ENCODE results near the gene DNAJC16. TPM values are rescaled to one million over a fixed set of nuclear protein-coding genes. Genes with fewer than 3 reads are reported as not detected.

The DNAJC16 gene
- total RNA-seq, 1 donor from 2014 or later = 19.8 TPM

GRCh38 chr1:15541231-15541792 is 14.7 kb downstream of the DNAJC16 start:
- no peak for ATAC-seq

- no peak for ATAC-seq
Measured at GRCh38 chr1:15542388-15543250, 16.0 kb downstream of the DNAJC16 start.

- no peak for ATAC-seq
Measured at GRCh38 chr1:15543251-15543588, 16.6 kb downstream of the DNAJC16 start.

GRCh38 chr1:15543589-15544568 is 17.2 kb downstream of the DNAJC16 start:
- no peak for ATAC-seq

DNA sequence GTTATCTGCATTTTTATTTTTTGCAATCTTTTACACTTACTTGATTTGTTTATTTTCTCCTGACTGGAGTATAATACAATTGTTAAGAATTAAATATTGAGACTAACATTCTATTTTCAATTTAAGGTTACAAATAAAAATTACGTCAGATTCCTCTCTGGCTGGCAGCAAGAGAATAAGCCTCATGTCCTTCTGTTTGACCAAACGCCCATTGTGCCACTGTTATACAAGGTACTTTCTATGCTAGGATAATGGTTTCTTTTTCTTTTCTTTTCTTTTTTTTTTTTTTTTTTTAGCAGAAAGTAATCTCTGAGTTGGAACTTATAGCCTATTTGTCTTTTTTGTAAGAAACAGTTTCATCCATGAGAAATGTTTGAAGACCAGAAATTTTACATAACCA is 20.0 kb downstream of the DNAJC16 start:
- no peak for ATAC-seq

GRCh38 chr1:15550573-15550972 is 23.9 kb downstream of the DNAJC16 start:
- ATAC-seq = no peak

GRCh38 chr1:15557008-15557407 is 30.4 kb downstream of the DNAJC16 start:
- ATAC-seq = no peak

GRCh38 chr1:15557594-15557993 is 30.9 kb downstream of the DNAJC16 start:
- no peak for ATAC-seq

DNA sequence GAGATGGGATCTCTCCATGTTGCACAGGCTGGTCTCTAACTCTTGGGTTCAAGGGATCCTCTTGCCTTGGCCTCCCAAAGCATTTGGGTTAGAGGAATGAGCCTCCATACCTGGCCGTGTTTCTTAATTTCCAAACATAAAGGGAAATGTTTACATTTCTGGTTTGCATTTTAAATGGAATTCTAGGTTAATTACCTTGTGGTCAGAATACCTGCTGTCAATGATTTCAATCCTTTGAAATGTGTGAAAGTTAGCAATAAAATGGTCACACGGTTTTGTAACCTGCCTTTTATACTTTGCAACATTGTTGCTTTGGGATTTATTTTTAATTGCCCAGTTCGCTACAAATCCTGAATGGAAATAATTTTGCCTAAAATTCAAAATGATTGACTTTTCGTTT is 31.9 kb downstream of the DNAJC16 start:
- ATAC-seq = no peak

GRCh38 chr1:15559189-15559810 is 32.7 kb downstream of the DNAJC16 start:
- peak; percentile 95 for ATAC-seq

DNA sequence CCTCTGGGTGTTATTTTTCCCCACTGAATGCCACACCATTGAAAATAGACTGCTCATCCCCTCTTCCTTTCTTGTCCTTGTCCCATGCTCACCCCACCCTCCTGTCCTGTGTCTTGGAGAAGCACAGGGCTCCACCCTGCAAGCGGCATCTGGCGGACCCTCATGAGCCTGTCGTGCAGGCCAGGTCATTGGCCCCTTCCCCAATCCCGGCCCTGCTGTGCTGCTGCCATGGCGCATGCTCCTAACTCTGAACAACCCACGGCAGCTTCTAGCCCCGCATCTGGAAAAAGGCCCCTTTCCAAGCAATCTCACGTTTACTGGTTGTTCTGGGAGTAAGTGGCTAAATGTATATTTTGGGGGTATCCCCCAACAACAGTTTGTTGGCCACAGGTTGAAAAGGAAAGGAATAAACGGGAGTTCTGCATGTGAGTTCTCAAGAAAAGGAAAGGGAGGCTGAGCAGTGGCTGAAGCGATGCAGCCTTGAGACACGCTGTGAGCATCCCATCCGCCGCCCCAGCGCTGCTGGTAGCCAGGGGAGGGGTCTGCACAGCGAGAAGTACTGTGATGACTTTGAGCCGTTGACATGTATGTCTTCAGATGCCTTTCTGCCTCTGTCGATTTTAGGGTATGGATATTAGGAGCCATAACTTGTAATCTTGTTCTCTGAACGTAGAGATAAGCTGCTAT is 41.9 kb downstream of the DNAJC16 start:
- ATAC-seq = no peak

DNA sequence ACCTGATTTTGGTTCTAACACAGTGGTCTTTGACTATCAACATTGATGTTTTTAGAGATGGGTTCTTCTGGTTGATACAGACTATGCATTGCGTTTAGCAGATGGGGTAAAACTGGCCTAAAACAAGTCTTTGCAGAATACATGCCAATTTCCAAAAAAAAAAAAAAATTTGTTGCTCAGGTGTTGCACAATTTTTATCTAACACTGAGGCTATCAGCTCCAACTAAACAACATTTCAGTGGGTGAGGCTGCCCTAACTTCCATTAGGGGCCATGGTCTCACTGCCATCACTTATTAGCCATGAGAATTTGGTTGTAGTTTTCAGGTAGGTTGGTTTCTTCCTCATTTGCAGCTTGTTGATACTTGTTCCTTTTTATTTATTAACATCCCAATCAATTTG is 44.2 kb downstream of the DNAJC16 start:
- ATAC-seq = no peak

DNA sequence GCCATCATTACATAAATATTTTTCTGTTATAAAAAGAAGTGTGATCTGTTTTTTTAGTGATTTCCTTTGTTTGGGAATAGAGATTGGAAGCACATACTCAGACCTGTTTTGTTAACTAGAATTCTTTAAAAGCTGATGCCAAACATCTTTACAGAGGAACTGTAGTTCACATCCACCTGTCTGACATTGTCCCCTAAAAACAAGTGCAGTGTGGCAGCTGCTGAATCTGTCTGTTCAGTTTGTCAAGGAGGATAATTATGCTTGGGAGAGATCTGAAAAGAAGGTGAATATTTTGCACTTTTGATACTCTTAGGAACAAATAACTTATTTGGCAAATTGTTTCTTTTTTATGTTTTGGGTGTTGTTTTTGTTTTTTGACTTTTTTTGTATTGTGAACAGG is 44.6 kb downstream of the DNAJC16 start:
- ATAC-seq = no peak

DNA sequence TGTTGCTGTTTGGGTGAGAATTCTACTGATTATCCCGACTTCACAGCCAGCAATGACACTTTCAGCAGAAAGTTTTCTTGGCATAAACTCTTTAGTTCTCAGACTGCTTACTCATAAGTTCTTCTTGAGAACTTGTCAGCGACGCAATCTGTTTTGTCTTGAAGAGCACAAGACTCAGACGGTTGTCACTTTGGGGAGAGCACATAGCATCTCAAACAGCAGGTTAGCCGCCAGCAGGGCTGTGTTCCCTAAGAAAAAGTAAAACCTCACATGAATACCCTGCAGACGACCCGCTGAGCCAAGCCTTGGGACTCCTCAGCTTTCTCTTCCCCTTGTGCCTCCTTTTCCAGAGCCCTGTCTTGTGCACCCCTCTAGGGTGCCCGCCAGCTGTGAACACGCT is 46.8 kb downstream of the DNAJC16 start:
- ATAC-seq = peak; percentile 19

DNA sequence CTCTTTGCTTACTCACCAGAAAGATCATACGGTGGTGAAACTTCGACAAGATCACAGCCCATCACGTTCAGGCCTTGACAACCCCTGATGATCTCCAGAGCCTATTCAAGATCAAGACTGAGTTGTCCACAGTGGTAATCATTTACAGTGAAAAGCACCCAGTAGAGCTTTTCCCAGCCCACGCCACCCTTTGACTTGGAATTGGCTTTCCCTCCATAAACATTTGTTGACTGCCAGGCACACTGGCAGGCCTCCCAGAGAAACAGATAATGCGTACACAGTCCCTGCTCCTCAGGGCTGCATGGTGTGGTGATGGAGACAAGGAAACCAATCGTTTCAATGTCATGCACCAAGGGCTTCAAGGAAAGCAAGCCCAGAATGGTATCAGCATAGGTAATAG is 48.1 kb downstream of the DNAJC16 start:
- ATAC-seq = no peak

DNA sequence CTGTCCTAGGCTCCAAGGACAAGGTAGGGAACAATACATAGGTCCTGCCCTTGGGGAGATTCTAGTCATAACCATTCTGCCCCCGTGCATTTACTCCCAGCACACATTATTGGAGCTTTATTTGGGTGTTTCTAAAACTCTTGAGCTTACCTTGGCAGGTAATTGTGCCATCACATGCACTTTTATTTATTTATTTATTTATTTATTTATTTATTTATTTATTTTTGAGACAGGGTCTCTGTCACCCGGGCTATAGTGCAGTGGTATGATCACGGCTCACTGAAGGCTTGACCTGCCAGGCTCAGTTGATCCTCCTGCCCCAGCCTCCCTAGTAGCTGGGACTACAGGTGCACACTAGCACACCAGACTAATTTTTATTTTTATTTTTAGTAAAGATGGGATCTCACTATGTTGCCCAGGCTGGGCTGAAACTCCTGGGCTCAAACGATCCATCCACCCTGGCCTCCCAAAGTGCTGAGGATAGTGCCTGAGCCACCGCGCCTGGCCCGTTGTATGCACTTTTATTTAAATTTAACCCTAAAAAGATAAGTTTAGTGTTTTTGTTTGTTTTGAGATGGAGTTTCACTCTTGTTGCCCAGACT is 49.0 kb downstream of the DNAJC16 start:
- ATAC-seq = no peak

- ATAC-seq = peak; percentile 15
Measured at GRCh38 chr1:15577691-15578090, 51.0 kb downstream of the DNAJC16 start.

DNA sequence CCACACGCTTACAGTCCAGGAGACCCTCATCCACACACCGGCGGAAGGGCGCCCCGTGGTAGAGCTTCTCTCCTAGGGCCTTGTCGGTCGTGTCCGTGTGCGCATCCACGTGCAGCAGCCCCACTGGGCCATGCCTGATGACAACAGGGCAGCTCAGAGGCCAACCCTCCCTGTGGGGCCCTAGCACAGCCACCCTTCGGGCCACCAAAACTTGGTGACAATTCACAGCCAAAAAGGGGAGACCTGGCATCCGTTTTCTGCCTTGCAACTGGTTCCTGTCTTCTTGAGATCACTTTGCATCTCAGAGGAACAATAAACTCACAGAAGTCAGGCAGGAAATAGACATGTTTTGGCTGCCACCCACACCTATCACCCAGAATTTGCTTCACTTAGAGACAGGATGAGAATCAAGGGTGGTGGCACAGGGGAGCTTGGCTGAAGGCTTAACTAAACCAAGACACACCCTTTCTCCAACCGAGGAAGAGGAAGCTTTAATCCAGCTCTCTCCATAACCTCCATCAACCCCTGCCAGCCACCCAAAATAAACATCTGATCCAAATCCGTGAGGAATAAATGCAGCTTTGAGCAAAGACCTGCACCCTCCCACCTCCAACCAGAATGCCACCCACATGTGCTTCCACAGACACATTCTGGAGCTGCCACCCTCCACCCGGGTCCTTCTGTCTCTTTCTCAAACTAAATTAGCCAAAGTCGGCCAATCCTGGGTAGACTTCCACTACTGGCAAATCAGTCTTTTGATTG is 52.5 kb downstream of the DNAJC16 start:
- ATAC-seq = peak; percentile 76

- no peak for ATAC-seq
Measured at GRCh38 chr1:15579683-15580047, 53.0 kb downstream of the DNAJC16 start.

- no peak for ATAC-seq
Measured at GRCh38 chr1:15583016-15583706, 56.5 kb downstream of the DNAJC16 start.
